GM19193 (cell line): Measurements from ENCODE around the gene CFTR.

ENCODE experiments used
- POLR2A ChIP-seq: IDR thresholded peaks from 4 replicates; pipeline ENCODE4 v1.6.1; 2011; ENCODE audit not compliant: insufficient read depth, insufficient read length; ENCODE audit errors: extremely low read depth

CFTR gene

GRCh38 chr7:117652943-117653680 is 173.3 kb downstream of the CFTR start:
- TF ChIP-seq POLR2A, result no peak

- TF ChIP-seq POLR2A, result no peak
Observed at GRCh38 chr7:117654780-117655179, 175.0 kb downstream of the CFTR start.

GRCh38 chr7:117656806-117657205 is 177.0 kb downstream of the CFTR start:
- TF ChIP-seq POLR2A, result no peak

- TF ChIP-seq POLR2A, result no peak
Observed at GRCh38 chr7:117659531-117660011, 179.7 kb downstream of the CFTR start.

- TF ChIP-seq POLR2A, result no peak
Observed at GRCh38 chr7:117661328-117661727, 181.5 kb downstream of the CFTR start.

- TF ChIP-seq POLR2A, result no peak
Observed at GRCh38 chr7:117664047-117664446, 184.2 kb downstream of the CFTR start.

- no peak for TF ChIP-seq POLR2A
Observed at GRCh38 chr7:117665368-117665767, 185.5 kb downstream of the CFTR start.

GRCh38 chr7:117666031-117666430 is 186.2 kb downstream of the CFTR start:
- TF ChIP-seq POLR2A, result no peak

GRCh38 chr7:117666689-117667088 is 186.9 kb downstream of the CFTR start:
- no peak for TF ChIP-seq POLR2A

GRCh38 chr7:117667456-117667855 is 187.6 kb downstream of the CFTR start:
- no peak for TF ChIP-seq POLR2A

GRCh38 chr7:117669818-117670217 is 190.0 kb downstream of the CFTR start:
- no peak for TF ChIP-seq POLR2A

- TF ChIP-seq POLR2A, result no peak
Observed at GRCh38 chr7:117672453-117672852, 192.6 kb downstream of the CFTR start.

GRCh38 chr7:117673367-117673766 is 193.5 kb downstream of the CFTR start:
- TF ChIP-seq POLR2A, result no peak

GRCh38 chr7:117673839-117674238 is 194.0 kb downstream of the CFTR start:
- TF ChIP-seq POLR2A, result no peak

- TF ChIP-seq POLR2A, result no peak
Observed at GRCh38 chr7:117674617-117675016, 194.8 kb downstream of the CFTR start.
